HG03442 (cell line): ENCODE results near the gene MBP.
"Not testable (repeated sequence)": the region's sequence is repeated elsewhere in the genome, so short reads cannot be mapped to it uniquely, and the experiment has no call there.

Experiments used
- ATAC-seq: cut with Tn5 transposase; IDR thresholded peaks from one replicate; pipeline ENCODE4 v1.9.1; 2021; ENCODE audit warnings: mild to moderate bottlenecking, moderate library complexity; ENCODE audit not compliant: unreplicated experiment

The MBP gene

DNA sequence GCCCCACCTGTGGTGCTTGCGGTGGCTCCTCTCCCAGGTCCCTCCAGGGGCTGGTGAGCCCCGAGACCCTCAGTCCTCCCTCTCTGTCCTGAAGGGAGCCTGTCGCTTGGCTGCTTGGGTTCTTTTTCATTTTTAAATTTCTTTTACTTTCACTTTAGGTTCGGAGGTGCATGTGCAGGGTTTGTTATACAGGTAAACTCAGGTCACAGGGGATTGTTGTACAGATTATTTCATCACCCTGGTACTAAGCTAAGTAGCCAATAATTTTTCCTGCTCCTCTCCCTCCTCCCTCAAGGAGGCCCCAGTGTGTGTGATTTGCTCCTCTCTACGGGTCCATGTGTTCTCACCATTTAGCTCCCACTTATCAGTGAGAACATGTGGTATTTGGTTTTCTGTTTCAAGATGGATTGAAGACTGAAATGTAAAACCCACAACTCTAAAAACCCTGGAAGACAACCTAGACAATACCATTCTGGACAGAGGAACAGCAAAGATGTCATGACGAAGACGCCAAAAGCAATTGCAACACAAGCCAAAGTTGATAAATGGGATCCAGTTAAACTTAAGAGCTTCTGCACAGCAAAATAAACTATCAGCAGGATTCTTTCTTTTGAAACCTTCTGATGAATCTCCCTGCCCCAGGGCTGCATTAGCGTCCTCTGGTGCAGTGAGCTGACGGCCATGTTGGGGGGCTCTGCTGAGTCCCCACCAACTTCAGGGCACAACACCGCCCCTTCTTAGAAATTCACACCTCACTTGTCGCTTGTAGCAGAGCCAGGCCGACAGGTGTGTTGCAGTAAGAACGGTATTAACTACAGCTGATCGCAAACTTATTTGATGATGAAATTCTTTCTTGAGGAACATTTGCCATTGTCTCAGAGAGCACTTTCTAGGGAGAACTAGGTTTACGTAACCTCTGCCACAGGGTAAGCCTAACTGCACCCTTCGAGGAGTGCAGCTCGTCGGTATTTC is 174.9 kb downstream of the MBP start:
- ATAC-seq: no peak

DNA sequence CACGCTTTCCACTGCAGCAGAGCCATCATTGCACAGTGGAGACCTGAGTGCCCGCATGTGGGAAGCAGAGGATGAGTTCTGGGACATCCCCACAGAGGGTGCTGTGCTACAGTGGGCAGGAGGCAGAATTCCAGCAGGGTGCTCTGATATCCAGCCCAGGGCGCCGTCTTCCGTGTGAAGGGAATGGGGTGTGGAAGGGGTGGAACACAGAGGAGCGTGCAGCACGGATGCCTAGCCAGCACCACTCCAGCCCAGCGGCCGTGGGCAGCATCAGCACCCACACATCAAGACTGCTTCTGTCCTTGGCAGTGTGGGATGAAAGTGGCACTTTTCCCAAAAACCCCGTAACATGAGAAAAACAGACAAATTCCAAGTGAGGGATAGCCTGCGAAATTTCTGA is 175.9 kb downstream of the MBP start:
- ATAC-seq: no peak

DNA sequence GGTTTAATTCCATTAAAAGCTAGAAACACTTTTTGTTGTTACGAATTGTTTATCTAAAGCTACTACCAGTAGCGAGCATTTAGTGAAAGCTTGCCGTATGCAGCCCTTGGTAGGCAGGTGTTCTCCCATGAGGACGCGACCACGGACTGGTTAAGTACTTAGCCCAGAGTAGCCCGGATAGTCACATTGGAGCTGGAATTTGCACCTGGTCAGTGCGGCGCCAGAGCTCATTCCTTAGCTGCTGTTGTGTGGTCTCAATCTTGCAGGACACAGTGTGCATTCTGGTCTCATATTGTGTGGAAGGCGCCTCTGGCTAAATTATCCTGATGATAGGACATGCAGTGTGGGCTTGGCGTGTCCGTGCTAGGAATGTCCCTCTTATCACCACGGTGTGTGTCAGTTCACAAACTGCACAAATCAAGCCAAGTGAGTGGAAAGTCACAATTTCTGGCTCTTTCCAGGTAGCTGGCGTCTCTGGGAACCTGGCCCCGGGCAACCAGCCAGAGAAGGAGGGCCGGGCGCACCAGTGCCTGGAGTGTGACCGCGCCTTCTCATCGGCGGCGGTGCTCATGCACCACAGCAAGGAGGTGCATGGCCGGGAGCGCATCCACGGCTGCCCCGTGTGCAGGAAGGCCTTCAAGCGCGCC is 176.9 kb downstream of the MBP start:
- no peak for ATAC-seq

DNA sequence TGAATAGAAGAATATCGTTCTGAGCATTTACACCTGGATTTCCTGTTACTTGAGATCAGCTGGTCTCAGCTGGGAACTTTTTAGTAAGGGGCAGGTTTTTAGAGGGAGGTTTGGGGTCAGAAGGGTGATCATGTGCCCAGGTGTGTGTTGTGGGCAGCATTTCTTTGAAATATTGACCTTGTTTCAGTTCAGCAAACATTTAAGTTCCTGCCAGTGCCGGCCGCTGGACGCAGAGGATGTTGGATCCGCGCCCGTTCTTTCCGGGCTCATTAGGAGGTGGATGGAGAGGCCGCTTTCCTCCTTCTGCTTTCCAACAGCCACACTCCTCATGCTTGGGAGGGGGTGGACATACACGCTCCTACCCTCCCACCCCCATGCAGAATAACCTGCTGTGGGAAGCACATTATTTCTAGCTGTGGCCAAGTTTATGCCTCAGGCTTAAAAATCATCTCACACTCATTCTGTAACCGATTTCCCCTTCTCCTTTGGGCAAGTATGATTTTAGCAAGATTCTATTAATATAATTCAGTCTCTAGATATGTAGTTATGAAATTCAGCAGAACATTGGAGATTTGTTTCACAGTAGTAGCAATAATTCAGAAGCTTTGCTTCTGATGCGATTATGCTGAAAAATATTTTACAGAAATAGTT is 178.9 kb downstream of the MBP start:
- no peak for ATAC-seq

DNA sequence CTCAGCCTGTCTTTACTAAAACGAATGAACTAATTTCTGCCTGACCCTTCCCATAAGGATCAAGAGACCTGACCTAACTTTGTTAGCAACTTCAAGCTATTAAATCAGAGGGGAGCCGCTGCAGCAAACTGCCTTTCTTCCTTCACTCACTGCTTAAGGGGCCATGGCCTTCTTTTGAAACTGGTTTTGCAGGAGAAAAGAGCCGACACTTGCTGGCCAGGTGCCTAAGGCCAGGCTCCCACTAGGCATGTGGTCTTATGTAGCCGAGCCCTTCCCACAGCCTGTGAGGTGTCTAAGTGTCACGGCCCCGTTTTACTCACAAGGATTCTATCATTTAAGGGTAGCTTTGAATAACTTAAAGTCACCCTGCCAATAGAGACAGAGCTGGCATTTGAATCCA is 179.4 kb downstream of the MBP start:
- ATAC-seq: no peak

DNA sequence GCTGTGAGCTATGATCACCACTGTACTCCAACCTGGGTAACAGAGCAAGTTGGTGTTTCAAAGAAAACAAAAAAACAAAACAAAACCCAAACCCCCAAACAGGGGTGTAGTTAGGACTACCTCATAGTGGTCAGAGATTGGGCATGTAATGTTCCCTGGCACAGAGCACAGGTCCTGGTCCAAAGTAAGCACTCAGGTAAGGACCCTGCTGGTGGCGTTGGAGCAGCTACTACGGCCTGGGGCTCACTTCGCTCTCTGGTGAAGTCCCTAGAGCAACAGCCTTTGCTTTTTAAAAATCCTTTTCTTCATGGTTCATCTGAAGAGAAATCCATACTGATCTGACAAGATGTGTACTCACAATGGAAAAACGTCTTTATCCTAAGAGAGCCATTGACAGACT is 179.8 kb downstream of the MBP start:
- ATAC-seq: no peak

DNA sequence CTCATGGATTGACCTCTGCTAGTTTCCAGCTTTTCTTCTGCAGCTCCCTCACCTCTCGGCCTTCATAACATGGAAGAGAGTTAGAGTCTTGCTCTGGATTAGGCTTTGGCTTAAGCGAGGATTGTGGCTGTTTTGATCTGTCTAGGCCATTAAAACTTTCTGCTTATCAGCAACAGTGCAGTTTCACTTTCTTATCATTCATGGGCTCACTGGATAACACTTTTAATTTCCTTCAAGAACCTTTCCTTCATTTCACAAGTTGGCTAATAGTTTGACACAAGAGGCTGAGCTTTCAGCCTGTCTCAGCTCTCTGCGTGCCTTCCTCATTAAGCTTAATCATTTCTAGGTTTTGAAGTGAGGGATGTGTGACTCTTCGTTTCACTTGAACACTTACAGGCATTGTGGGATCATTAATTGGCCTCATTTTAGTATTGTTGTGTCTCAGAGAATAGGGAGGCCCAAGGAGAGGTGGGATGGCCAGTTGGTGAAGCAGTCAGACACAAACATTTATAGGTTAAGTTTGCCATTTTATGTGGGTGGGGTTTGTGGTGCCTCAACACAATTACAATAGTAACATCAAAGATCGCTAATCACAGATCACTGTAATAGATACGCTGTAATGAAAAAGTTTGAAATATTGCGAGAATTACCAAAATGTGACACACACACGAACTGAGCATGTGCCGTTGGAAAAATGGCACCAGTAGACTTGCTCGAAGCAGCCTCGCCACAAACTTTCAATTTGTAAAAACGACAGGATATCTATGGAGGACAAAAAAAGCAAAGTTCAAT is 180.9 kb downstream of the MBP start:
- no peak for ATAC-seq

DNA sequence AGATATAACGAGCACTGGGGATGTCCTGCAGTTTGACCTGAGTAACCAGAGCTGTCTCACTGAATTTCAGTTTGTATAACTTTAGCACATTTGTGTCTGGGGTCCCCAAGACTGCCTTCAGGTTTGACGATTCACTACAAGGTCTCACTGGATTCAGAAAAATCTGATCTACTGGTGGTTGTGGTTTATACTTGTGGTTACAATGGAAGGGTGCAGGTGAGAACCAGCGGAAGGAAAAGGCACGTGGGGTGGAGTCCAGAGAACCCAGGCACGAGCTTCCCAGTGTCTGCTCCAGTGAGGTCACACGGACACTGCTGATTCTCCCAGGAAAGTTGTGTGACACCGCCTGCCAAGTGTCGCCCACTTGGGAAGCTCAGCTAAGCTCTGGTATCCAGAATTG is 184.2 kb downstream of the MBP start:
- ATAC-seq: no peak

DNA sequence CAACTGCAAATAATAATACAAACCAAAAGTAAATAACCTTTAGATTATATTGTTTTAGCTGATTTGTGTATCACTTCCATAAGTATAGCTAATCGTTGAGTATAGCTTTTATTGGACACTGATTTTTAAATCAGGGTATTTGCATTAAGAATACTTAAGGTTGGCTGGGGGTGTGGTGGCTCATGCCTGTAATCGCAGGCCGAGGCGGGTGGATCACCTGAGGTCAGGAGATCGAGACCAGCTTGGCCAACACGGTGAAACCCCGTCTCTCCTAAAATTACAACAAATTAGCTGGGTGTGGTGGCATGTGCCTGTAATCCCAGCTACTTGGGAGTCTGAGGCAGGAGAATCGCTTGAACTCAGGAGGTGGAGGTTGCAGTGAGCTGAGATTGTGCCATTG is 188.2 kb downstream of the MBP start:
- ATAC-seq: not testable (repeated sequence)

DNA sequence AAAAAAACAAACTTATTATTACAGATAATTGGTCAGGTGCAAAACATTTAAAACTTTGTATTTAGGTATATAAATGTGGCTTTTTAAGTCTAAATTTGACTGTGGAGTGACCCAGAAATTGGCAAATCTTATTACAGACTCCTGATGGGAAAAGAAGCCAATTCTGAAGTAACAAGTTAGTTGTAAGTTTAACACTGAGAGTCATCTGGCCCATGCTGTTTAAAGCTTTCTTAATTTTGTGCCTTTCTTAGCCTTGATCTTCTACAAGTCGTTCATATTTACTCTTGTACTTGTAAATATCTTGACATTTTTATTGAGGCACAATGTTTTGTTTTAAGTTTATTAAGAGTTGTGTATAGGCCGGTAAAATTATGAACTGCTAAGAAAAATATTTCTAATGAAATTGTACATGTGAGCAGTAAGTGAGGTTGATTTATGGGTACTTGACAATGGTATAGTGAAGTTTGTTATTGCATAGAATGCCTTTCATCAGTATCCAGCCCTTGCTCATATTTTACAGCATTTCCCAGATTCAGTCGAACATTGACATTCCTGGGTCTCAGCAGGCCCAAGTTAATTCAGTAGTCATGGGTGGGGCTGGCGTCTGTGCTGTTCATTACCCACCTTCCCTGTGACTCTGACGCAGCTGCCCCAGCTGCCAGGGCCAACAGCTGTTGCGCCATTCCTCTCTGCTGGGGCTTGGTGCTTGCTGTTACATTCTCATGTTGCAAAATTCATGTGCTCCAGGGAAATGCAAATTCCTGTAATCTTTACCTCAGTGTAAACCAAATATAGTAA is 188.8 kb downstream of the MBP start:
- no peak for ATAC-seq

DNA sequence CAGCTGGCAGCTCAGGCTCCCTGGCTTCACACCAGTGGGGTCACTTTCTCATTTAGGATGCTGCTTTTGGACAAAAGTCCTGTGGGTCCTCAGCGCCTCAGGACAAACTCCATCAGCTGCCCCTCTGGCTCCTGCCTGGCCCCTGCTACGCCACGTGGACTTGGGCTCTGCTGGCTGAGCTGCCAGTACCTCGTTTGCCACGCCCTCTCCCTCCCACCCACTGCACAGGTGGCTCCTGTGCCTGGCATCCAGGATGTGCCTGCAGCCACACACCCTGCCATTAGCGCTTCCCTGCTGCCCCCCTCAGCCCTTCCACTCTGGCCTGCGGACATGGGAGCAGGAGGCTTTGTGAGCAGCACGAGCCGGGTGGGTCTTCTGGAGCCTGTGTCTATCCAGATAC is 191.3 kb downstream of the MBP start:
- no peak for ATAC-seq

DNA sequence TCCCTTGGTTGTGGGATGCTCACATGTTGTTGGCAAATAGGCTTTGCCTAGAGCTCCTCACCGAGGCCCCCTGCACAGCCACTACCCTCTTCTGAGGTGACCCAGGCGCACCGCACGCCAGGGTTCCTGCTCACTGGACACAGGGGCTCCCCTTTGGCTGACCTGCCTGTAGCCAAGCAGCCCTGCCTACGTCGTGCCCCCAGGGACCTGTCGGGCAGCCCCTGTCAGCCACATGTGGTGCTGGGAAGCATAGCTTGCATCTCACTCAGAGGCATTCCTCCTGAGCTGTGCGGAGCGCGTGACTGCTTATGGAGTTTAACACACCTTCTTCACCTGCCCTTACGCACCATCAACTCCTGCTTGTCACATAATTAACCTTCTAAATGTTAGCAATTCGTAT is 194.0 kb downstream of the MBP start:
- no peak for ATAC-seq

DNA sequence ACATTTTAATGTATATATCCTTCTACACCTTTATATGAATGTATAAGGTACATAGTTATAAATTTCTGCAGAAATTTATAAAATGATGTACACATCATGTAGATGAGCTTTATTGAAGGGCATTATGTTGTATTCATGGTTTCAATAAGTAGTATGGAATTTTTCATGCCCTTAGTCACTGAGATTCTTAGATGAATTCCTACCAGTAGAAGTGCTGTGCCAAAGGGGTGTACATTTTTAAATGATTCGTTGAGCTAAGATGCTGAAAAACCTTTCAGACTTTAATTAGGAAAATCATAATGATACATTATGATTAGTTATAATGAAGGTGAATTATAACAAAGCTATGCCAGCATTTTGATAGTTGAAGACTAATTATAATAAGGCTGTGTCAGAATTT is 195.0 kb downstream of the MBP start:
- ATAC-seq: no peak

DNA sequence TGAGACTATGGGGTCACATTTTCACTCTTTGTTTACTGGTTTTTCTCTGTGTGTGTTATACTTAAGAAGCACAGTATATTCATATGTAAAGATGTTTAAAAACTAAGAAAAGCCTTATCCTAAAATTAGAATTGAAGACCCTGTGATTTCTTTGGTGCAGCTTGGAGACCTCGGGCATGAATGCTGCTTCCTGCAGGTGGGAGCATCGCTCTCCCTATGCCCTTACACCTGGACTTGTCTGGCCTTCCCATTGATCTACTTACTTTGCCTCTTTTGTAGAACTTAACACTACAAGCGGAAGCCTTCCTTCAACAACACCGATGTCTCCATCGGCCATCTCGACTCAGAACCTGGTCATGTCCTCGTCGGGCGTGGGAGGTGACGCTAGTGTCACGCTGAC is 195.7 kb downstream of the MBP start:
- no peak for ATAC-seq

DNA sequence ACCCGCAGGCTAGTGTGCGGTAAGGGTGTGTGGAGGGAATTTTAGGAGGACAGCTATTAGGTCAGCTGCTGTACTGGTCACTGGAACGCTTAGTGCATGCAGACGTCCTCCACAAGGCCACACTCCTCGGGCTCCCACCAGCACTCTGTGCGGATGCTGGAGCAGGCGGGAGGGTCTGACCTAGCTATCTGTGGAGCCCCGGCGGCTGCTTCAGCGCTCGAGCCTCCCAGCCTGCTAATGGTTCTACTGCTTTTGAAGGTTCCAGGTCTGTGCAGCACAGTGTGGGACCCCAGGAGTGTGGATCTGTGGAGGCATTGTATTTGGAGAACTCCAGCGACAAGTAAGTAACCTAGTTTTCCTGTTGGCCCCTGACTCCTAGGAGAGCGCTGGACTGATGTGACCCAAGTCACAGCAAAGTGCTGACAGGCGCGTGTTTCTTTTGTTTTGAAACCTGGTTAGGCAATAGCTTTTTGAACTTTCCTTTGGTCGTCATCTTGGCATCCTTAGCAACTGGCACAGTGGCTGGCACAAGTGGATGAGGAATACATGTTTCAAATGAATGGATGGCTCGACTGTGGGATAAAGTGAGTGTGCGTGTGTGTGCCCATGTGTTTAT is 196.8 kb downstream of the MBP start:
- ATAC-seq: no peak

DNA sequence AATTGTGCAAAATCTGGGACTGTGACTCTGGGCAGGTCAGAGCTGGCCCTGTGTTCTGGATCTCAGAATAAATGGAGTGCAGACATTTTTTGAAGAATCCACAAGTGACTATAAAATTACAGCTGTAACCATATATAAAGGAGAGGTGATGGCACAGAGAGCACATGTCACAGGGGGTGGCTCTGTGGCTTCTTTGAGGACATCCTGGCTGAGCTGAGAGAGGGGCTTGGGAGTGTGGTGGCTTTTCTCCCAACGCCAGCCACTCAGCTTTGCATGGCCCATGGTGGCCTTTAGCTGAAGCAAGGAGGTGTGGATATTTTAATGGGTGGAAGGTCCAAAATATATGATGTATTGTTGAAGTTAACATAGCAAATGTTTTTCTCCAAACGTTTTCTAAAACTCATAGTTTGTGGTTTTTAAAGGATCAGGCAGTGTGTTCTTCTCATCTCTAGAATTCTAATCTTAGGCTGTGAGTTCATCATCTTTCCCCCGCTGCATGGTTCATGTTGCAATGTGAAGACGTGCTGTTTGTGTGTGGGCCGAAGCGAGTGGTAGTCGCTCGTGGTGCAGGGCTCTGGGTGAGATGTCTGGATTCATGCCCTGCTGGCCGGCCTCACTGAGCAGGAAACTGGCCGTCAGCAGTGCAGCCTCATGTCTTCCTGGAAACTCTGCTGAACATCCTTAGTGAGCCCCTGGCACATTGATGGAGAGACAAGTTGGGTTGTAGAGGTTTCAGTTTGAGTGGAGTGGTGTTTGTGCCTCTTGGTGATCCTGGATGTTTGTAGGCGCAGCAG is 200.4 kb downstream of the MBP start:
- no peak for ATAC-seq

DNA sequence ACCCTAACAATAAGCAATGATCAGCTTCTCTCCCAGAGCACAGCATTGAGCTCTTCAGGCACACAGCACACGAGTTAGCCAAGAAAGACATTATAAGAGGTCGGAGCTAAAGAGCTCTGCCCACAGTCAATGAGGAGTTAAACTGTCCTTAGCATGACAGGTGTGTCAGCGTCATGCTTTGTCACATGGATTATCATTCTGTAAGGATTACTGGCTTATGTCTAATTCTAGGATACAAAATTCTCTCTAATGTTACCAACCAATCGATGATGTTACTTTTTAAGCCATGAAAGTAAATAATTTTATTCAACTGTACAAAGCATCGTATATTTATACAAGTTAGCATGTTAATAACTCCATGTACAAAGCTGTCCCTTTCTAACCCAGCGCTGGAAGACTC is 201.4 kb downstream of the MBP start:
- ATAC-seq: no peak
